ENCODE measurements around the gene CD86.
"Not testable (repeated sequence)": the region's sequence is repeated elsewhere in the genome, so short reads cannot be mapped to it uniquely, and the experiment has no call there.

CD86 gene

GRCh38 chr3:122094693-122095092, 39.5 kb downstream of the CD86 start:
- DNase-seq, result no peak

GRCh38 chr3:122097141-122097540, 42.0 kb downstream of the CD86 start:
- no peak for DNase-seq

GRCh38 chr3:122098611-122099010, 43.4 kb downstream of the CD86 start:
- DNase-seq, result no peak

GRCh38 chr3:122099255-122099654, 44.1 kb downstream of the CD86 start:
- DNase-seq, result no peak

- DNase-seq, result no peak
Measured at GRCh38 chr3:122100083-122100482, 44.9 kb downstream of the CD86 start.

GRCh38 chr3:122100591-122101463, 45.7 kb downstream of the CD86 start:
- DNase-seq, result no peak

- DNase-seq, result no peak
Measured at GRCh38 chr3:122101646-122102045, 46.5 kb downstream of the CD86 start.

- no peak for DNase-seq
Measured at GRCh38 chr3:122102191-122102935, 47.2 kb downstream of the CD86 start.

- no peak for DNase-seq
Measured at GRCh38 chr3:122103821-122104514, 48.8 kb downstream of the CD86 start.

GRCh38 chr3:122104515-122105194, 49.5 kb downstream of the CD86 start:
- DNase-seq, result no peak

- DNase-seq, result no peak
Measured at GRCh38 chr3:122105626-122106025, 50.5 kb downstream of the CD86 start.

GRCh38 chr3:122107171-122107570, 52.0 kb downstream of the CD86 start:
- DNase-seq, result no peak

- no peak for DNase-seq
Measured at GRCh38 chr3:122111974-122112373, 56.8 kb downstream of the CD86 start.

GRCh38 chr3:122112754-122113153, 57.6 kb downstream of the CD86 start:
- DNase-seq, result no peak

GRCh38 chr3:122123850-122124249, 68.7 kb downstream of the CD86 start:
- no peak for DNase-seq

GRCh38 chr3:122132949-122133540, 77.9 kb downstream of the CD86 start:
- no peak for DNase-seq

- no peak for DNase-seq
Measured at GRCh38 chr3:122146466-122146865, 91.3 kb downstream of the CD86 start.

GRCh38 chr3:122148941-122149627, 93.9 kb downstream of the CD86 start:
- DNase-seq, result no peak

- DNase-seq, result no peak
Measured at GRCh38 chr3:122151480-122151879, 96.3 kb downstream of the CD86 start.

- not testable (repeated sequence) for DNase-seq
Measured at GRCh38 chr3:122164983-122165382, 109.8 kb downstream of the CD86 start.

- DNase-seq, result no peak
Measured at GRCh38 chr3:122167630-122168029, 112.5 kb downstream of the CD86 start.

GRCh38 chr3:122168044-122168443, 112.9 kb downstream of the CD86 start:
- no peak for DNase-seq

All from CD4-positive, alpha-beta T cell treated with Interleukin-17A for 4 hours (primary cell).